MG63 (cell line): Measurements from ENCODE around the gene METTL23. TPM values are rescaled to one million over a fixed set of nuclear protein-coding genes. Genes with fewer than 3 reads are reported as not detected.

Experiments
- DNase-seq: peaks from one replicate; pipeline ENCODE4 v3.0.0-alpha.2; 2020
- H3K27me3 ChIP-seq: fragments of 250-450 bp; sonication (Bioruptor Pico); 2 replicates; pipeline ENCODE4 v1.5.1; 2020; ENCODE audit warnings: mild to moderate bottlenecking, moderate library complexity
- H3K36me3 ChIP-seq: fragments of 250-450 bp; sonication (Bioruptor Pico); 2 replicates; pipeline ENCODE4 v1.5.1; 2020; ENCODE audit warnings: mild to moderate bottlenecking, moderate library complexity
- H3K4me3 ChIP-seq: fragments of 250-450 bp; sonication (Bioruptor Pico); 2 replicates; pipeline ENCODE4 v1.5.1; 2020; ENCODE audit warnings: mild to moderate bottlenecking, moderate library complexity
- H3K9me3 ChIP-seq: fragments of 250-450 bp; sonication (Bioruptor Pico); 2 replicates; pipeline ENCODE4 v1.5.1; 2020; ENCODE audit warnings: mild to moderate bottlenecking, moderate library complexity
- total RNA-seq: library from RNA; depleted of rRNA; stranded (reverse); fragments of >200 nt; shearing (Covaris generic); gene quantifications from 2 replicates; pipeline ENCODE4 v1.2.3, GENCODE V29; 2014; ENCODE audit warnings: low replicate concordance; rRNA removed

METTL23 gene
- total RNA-seq, 1 experiment from 2014 or later: 44.9 TPM

GRCh38 chr17:76772842-76773525, 46.3 kb downstream of the METTL23 start:
- Histone ChIP-seq H3K4me3 (no peak overlapping the region), H3K9me3 (no peaks in the 10 kb centered on the region), H3K36me3 (peaks cover 37% of the 10 kb centered on the region), H3K27me3 (no peaks in the 10 kb centered on the region)
- DNase-seq: peak; percentile 82

DNA sequence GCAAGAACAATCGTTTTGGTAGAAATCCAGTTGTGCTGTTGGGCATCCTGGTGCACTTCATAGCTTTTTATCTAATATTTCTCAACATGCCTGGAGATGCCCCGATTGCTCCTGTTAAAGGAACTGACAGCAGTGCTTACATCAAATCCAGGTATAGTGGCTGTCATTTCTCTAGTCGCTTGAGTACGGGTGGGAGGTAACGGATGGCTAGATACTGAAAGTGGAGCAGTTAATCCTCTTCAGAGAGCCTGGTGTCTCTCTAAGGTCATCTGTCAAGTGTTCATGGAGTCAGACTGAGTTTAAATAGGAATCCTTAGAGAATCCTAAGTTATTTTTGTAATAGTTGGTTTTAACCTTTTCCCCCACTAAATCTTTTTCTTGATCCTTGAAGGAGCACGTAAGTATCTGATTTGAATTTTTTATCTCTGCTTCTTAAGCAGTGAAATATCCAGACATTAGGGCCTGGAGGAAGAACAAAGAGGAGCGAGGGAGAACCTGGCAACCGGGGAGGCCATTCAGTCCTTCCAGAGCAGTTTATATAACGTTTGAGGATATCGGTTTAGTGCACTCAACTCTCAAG, 48.5 kb downstream of the METTL23 start:
- Histone ChIP-seq H3K9me3 (no peaks in the 10 kb centered on the region), H3K27me3 (no peaks in the 10 kb centered on the region)

DNA sequence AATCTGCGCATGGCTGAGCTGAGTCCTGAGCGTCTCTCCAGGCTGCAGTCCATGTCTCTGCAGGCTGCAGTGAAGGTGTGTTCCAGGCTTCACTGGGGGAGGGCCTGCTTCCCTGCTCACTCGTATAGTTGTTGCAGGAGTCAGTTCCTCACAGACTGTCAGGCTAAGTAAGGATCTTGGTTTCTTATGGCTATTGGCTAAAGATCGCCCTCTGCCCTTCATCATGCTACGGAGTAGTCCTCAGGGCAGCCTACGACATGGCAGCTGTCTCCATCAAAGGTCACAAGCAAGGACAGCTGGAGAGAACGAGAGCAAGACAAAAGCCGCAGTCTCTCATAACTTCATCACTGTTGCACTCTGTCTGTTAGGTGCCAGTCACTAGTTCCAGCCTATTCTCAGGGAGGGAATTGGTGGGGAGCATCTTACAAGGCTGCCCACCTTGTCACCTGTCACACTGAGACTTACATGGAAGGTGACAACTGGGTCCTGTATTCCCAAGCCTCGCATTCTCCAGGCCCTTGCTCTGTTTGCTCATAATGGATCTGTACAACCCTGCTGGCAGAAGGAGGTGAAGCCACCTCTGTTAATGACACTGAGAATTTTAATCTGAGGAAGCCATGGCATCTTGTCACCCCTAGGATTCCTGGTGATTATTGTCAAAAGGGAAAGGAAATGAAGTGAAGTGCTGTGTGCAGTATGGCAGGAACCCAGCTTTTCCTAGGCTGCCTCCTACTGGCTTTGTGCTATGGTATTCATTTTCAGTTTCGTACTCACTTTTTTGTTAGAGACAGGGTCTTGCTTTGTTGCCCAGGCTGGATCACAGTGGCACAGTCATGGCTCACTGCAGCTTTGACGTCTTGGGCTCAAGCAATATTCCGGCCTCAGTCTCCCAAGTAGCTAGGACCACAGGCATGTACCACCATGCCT, 54.7 kb downstream of the METTL23 start:
- peaks cover 22% of the 10 kb centered on the region for H3K36me3 ChIP-seq
- H3K4me3 ChIP-seq: no peak overlapping the region
- H3K9me3 ChIP-seq: no peaks in the 10 kb centered on the region
- H3K27me3 ChIP-seq: no peaks in the 10 kb centered on the region
- no peak for DNase-seq

More for the DNA sequence above, 48.5 kb downstream of the METTL23 start:
- Histone ChIP-seq H3K36me3 (peaks cover 30% of the 10 kb centered on the region), H3K4me3 (no peak overlapping the region)
- DNase-seq: no peak

DNA sequence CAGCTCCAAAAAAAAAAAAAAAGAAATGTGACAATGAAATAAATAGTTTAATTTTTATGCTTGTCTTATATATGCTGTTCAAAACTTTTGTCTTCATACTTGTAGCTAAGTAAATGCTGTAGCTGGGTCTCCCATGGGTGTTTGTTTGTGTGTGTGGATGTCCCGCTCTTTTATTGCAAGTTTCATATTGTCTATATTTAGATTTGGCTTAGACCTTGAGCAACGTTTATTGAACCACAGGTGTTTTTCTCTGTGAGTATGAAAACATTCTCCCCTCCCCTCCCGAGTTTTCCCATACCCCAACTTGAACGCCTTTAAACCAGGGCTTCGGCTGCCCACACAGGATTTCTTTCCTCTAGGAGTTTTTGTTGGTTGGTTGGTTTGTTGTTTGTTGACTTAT, 56.5 kb downstream of the METTL23 start:
- Histone ChIP-seq H3K27me3 (no peaks in the 10 kb centered on the region), H3K9me3 (no peaks in the 10 kb centered on the region), H3K4me3 (no peak overlapping the region), H3K36me3 (peaks cover 12% of the 10 kb centered on the region)
- no peak for DNase-seq

Other genes starting within 250 kb of the METTL23 start
- gene RHBDF2, start 225.4 kb upstream of the METTL23 start, total RNA-seq: 5.9 and 20.9 TPM in 2 replicates
- gene CYGB, start 189.1 kb upstream of the METTL23 start, total RNA-seq: 7.6 and 14.0 TPM in 2 replicates
- 1.2 TPM in 1 of 2 replicates, not detected in the other for gene PRCD, start 186.8 kb upstream of the METTL23 start, total RNA-seq
- 0.15 and 0.30 TPM in 2 replicates for gene ST6GALNAC2, start 141.0 kb upstream of the METTL23 start, total RNA-seq
- gene ST6GALNAC1, start 83.1 kb upstream of the METTL23 start, total RNA-seq: not detected in 2 replicates
- gene MXRA7, start 15.9 kb upstream of the METTL23 start, total RNA-seq: 53.8 and 65.4 TPM in 2 replicates
- gene JMJD6, start 233 bp upstream of the METTL23 start, total RNA-seq: 28.2 and 55.1 TPM in 2 replicates
- gene SRSF2, start 10.5 kb downstream of the METTL23 start, total RNA-seq: 292 and 619 TPM in 2 replicates
- 23.8 and 24.9 TPM in 2 replicates for gene MFSD11, start 11.3 kb downstream of the METTL23 start, total RNA-seq
- 2.4 and 3.3 TPM in 2 replicates for gene MGAT5B, start 141.6 kb downstream of the METTL23 start, total RNA-seq